Upper lobe of left lung (tissue), 6 donors: ENCODE results near the gene GPR162. TPM values are rescaled to one million over a fixed set of nuclear protein-coding genes. Genes with fewer than 3 reads are reported as not detected.

ENCODE experiments used
- ATAC-seq, 2 donors: fragments of 200-7000 bp; cut with Tn5 transposase; one replicate each; pipeline ENCODE4 v1.9.1; 2022; ENCODE audit warnings: mild to moderate bottlenecking in 2 of 2, moderate library complexity in 2 of 2; ENCODE audit not compliant: low FRiP score in 2 of 2
- DNase-seq, 2 donors: peaks; one replicate each; pipeline ENCODE4 v3.0.0-alpha.2; 2019 to 2020
- H3K27ac ChIP-seq, 4 donors: fragments of 200-600 bp; sonication (generic); one replicate each; pipeline ENCODE4 v1.5.1; 2016 to 2019
- H3K27me3 ChIP-seq, 4 donors: fragments of 200-600 bp; sonication (generic); one replicate each; pipeline ENCODE4 v1.5.1; 2017 to 2019
- H3K36me3 ChIP-seq, 4 donors: fragments of 200-600 bp; sonication (generic); one replicate each; pipeline ENCODE4 v1.5.1; 2016 to 2019
- H3K4me1 ChIP-seq, 4 donors: fragments of 200-600 bp; sonication (generic); one replicate each; pipeline ENCODE4 v1.5.1; 2018 to 2019
- H3K4me3 ChIP-seq, 4 donors: fragments of 200-600 bp; sonication (generic); one replicate each; pipeline ENCODE4 v1.5.1; 2017 to 2019; ENCODE audit warnings: mild to moderate bottlenecking in 2 of 4, moderate library complexity in 1 of 4
- H3K9me3 ChIP-seq, 4 donors: fragments of 200-600 bp; sonication (generic); one replicate each; pipeline ENCODE4 v1.5.1; 2018 to 2019
- CTCF ChIP-seq, 6 experiments: fragments of 450-650 bp in 4 of 6; fragments of 200-600 bp in 2 of 6; sonication (generic) in 2 of 6; IDR thresholded peaks; one replicate each; pipeline ENCODE4 v1.5.1; 2016 to 2019; ENCODE audit warnings: antibody characterized with exemption in 6 of 6
- EP300 ChIP-seq, 4 donors: sonication (generic); formaldehyde crosslinking; IDR thresholded peaks; one replicate each; pipeline ENCODE4 v1.5.1; 2017; ENCODE audit warnings: antibody characterized with exemption in 4 of 4, control low read depth in 2 of 4
- POLR2A ChIP-seq, 4 donors: fragments of 450-650 bp; IDR thresholded peaks; one replicate each; pipeline ENCODE4 v1.5.1; 2016 to 2017; ENCODE audit warnings: antibody characterized with exemption in 4 of 4, mild to moderate bottlenecking in 2 of 4
- POLR2AphosphoS5 ChIP-seq, 2 donors: sonication (generic); formaldehyde crosslinking; IDR thresholded peaks; one replicate each; pipeline ENCODE4 v1.5.1; 2017; ENCODE audit warnings: antibody characterized with exemption in 2 of 2
- WGBS, 2 donors: methylation state at CpG; one replicate each; pipeline ENCODE4 v1.1.5; 2017 to 2018; 5-methylcytosine and 5-hydroxymethylcytosine counted together
- total RNA-seq, 6 donors: library from RNA; depleted of rRNA in 4 of 6; stranded (reverse); fragments of >200 nt in 4 of 6; gene quantifications; one replicate each; pipeline versions ENCODE4 v1.1.0 to v1.2.1, GENCODE V29; 2016 to 2021
- donor health status: DM: no; HTN: no; CAD: no; lungs with moderate emphysema.
- donor health status: DM: no; HTN: yes; CAD: no; lungs with severe emphysema.

The GPR162 gene
- total RNA-seq, 6 donors from 2014 or later = 8.1 to 47.1 (median 16.5) TPM

GRCh38 chr12:6774499-6775062 lies 47.0 kb upstream of the GPR162 start:
- peaks cover 26 to 52% (median 36%) of the 10 kb centered on the region in 4 donors for H3K4me1 ChIP-seq
- no peak for TF ChIP-seq POLR2AphosphoS5 (IDR thresholded peaks at IDR 0.05)
- TF ChIP-seq POLR2A (IDR thresholded peaks at IDR 0.05) = peak in 1 of 4 donors; percentile 41
- H3K4me3 ChIP-seq = peak overlapping the region in 2 of 4 donors; percentile 32 to 38
- H3K27me3 ChIP-seq = peaks cover 0 to 2% (median 0%) of the 10 kb centered on the region in 4 donors
- peaks cover 0 to 17% (median 16%) of the 10 kb centered on the region in 4 donors for H3K36me3 ChIP-seq
- ATAC-seq = no peak
- no peak for DNase-seq
- H3K9me3 ChIP-seq = no peaks in the 10 kb centered on the region
- peak overlapping the region in 2 of 4 donors; percentile 56 to 73 for H3K27ac ChIP-seq
- 83 to 89% methylated on average over 13 to 15 of the region's 15 CpGs for WGBS, 2 donors

DNA sequence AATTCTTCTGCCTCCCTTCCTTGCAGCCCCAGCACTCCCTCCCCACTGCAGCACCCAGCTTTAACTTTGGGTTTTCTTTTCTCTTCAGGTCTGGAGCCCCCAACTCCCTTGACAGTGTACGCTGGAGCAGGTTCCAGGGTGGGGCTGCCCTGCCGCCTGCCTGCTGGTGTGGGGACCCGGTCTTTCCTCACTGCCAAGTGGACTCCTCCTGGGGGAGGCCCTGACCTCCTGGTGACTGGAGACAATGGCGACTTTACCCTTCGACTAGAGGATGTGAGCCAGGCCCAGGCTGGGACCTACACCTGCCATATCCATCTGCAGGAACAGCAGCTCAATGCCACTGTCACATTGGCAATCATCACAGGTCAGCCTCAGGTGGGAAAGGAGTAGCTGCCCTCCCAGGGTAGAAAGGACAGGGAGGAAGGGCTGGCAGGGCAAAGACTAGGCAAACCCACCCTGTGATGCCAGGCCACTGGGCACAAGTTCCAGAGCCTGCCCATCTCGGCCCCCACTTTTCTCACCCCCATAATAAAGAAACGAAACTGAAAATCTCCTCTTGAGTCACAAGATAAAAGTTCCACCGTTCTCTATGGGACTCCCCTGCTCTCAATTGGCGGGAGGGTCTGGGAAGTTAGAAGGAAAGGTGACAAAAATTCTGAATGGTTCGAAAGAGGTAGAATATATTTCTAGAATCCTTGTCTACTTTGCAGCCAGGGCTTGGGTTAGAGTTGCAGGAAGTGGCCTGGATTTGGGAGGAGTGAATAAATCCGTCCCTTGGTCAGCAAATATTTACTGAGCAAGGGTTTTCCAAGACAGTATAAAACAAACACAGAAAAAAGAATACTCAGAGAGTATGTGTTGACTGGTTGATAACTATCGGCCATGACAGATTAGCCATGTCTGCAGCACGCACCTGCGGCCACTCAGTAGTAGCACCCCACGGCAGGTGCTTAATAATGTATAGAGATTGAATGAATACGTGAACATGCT lies 46.1 kb upstream of the GPR162 start:
- TF ChIP-seq EP300 (IDR thresholded peaks at IDR 0.05) (no peak), CTCF (IDR thresholded peaks at IDR 0.05) (no peak), POLR2A (IDR thresholded peaks at IDR 0.05) (no peak), POLR2AphosphoS5 (IDR thresholded peaks at IDR 0.05) (no peak)
- Histone ChIP-seq H3K9me3 (no peaks in the 10 kb centered on the region), H3K36me3 (peaks cover 0 to 8% (median 8%) of the 10 kb centered on the region in 4 donors), H3K27me3 (peaks cover 0 to 2% (median 0%) of the 10 kb centered on the region in 4 donors), H3K4me1 (peaks cover 26 to 45% (median 34%) of the 10 kb centered on the region in 4 donors), H3K27ac (peak overlapping the region in 2 of 4 donors; percentile 56 to 73), H3K4me3 (no peak overlapping the region)
- ATAC-seq (no peak), DNase-seq (no peak)
- 79 to 84% methylated on average over 16 of the region's 16 CpGs for WGBS, 2 donors

- TF ChIP-seq POLR2AphosphoS5 (IDR thresholded peaks at IDR 0.05) = no peak
- no peak for TF ChIP-seq CTCF (IDR thresholded peaks at IDR 0.05)
- no peak for TF ChIP-seq EP300 (IDR thresholded peaks at IDR 0.05)
- TF ChIP-seq POLR2A (IDR thresholded peaks at IDR 0.05) = no peak
- no peak for DNase-seq
- Histone ChIP-seq H3K4me3 (no peak overlapping the region), H3K36me3 (no peaks in the 10 kb centered on the region), H3K9me3 (no peaks in the 10 kb centered on the region), H3K27me3 (peaks cover 0 to 2% (median 0%) of the 10 kb centered on the region in 4 donors), H3K27ac (peak overlapping the region in 1 of 4 donors; percentile 64), H3K4me1 (peaks cover 13 to 26% (median 15%) of the 10 kb centered on the region in 4 donors)
- 95 to 97% methylated on average over 4 to 5 of the region's 5 CpGs for WGBS, 2 donors
- ATAC-seq = no peak
Measured at GRCh38 chr12:6777386-6777785, 44.2 kb upstream of the GPR162 start.

GRCh38 chr12:6778217-6778573 lies 43.4 kb upstream of the GPR162 start:
- H3K4me3 ChIP-seq = peak overlapping the region in 3 of 4 donors; percentile 30 to 48 (median 35)
- ATAC-seq = peak in 1 of 2 donors; percentile 60
- peak in 1 of 2 donors; percentile 84 for DNase-seq

More at GRCh38 chr12:6778217-6778573, 43.4 kb upstream of the GPR162 start:
- Histone ChIP-seq H3K36me3 (no peaks in the 10 kb centered on the region), H3K9me3 (no peaks in the 10 kb centered on the region), H3K4me1 (peaks cover 9 to 22% (median 11%) of the 10 kb centered on the region in 4 donors), H3K27ac (peak overlapping the region; percentile 25 to 68 (median 48)), H3K27me3 (peaks cover 0 to 2% (median 0%) of the 10 kb centered on the region in 4 donors)
- TF ChIP-seq POLR2AphosphoS5 (IDR thresholded peaks at IDR 0.05) (no peak), CTCF (IDR thresholded peaks at IDR 0.05) (no peak), EP300 (IDR thresholded peaks at IDR 0.05) (no peak), POLR2A (IDR thresholded peaks at IDR 0.05) (no peak)
- WGBS, 2 donors = 63 to 65% methylated on average over 13 to 14 of the region's 14 CpGs
